ENCODE results near the gene DPRX. TPM values are rescaled to one million over a fixed set of nuclear protein-coding genes. Genes with fewer than 3 reads are reported as not detected.

The DPRX gene
- total and polyA plus RNA-seq, 2 experiments from 2014 or later, result not detected

DNA sequence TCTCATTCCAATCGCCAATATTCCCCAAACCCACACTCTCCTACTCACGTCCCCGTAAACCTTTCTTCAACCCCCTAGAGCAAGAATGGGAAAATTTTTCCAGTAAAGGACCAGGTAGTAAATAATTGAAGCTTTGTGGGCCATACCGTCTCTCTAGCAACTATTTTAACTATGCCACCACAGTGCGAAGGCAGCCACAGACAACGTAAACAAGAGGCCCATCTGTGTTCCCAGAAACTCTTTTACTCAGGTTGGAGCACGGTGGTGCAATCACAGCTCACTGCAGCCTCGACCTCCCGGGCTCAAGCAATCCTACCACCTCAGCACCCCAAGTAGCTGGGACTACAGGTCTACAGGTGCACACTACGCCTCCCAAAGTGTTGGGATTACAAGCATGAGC is 3.0 kb downstream of the DPRX start:
- H3K27me3 ChIP-seq, result no peaks in the 10 kb centered on the region
- H3K27ac ChIP-seq, result no peak overlapping the region
- no peaks in the 10 kb centered on the region for H3K9me3 ChIP-seq (ENCODE audit: low read depth)
- no peak for DNase-seq (ENCODE audit: low read depth in 1 of 2, low spot score in 1 of 2)
- H3K4me3 ChIP-seq, result no peak overlapping the region
- H3K36me3 ChIP-seq, result no peaks in the 10 kb centered on the region
- no peaks in the 10 kb centered on the region for H3K4me1 ChIP-seq (ENCODE audit: low read depth)
- TF ChIP-seq, protein P1, sequence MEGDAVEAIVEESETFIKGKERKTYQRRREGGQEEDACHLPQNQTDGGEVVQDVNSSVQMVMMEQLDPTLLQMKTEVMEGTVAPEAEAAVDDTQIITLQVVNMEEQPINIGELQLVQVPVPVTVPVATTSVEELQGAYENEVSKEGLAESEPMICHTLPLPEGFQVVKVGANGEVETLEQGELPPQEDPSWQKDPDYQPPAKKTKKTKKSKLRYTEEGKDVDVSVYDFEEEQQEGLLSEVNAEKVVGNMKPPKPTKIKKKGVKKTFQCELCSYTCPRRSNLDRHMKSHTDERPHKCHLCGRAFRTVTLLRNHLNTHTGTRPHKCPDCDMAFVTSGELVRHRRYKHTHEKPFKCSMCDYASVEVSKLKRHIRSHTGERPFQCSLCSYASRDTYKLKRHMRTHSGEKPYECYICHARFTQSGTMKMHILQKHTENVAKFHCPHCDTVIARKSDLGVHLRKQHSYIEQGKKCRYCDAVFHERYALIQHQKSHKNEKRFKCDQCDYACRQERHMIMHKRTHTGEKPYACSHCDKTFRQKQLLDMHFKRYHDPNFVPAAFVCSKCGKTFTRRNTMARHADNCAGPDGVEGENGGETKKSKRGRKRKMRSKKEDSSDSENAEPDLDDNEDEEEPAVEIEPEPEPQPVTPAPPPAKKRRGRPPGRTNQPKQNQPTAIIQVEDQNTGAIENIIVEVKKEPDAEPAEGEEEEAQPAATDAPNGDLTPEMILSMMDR (IDR thresholded peaks at IDR 0.05; ENCODE audit: low read depth, low read length), result no peak

DNA sequence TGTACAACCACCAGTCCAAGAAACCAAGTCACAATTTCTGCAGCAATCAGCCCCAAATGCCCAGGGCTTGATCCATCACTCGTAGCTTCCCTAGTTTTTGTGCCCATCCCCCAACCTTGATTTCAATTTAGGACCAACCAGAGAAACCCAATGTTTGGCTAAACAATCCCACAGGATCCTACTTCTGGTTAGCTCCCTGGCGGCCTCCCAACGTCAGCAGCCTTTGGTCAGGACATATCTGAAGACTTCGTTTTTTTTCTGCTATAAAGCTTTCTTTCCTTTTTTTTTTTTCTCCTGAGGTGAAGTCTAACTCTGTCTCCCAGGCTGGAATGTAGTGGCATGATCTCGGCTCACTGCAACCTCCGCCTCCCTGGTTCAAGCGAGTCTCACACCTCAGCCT is 7.7 kb downstream of the DPRX start:
- no peak for DNase-seq (ENCODE audit: low read depth in 1 of 2, low spot score in 1 of 2)
- H3K36me3 ChIP-seq, result no peaks in the 10 kb centered on the region
- TF ChIP-seq, protein P1 (IDR thresholded peaks at IDR 0.05; ENCODE audit: low read depth, low read length), result no peak
- H3K4me1 ChIP-seq (ENCODE audit: low read depth), result no peaks in the 10 kb centered on the region
- no peak overlapping the region for H3K27ac ChIP-seq
- no peaks in the 10 kb centered on the region for H3K9me3 ChIP-seq (ENCODE audit: low read depth)
- H3K27me3 ChIP-seq, result no peaks in the 10 kb centered on the region
- H3K4me3 ChIP-seq, result no peak overlapping the region

DNA sequence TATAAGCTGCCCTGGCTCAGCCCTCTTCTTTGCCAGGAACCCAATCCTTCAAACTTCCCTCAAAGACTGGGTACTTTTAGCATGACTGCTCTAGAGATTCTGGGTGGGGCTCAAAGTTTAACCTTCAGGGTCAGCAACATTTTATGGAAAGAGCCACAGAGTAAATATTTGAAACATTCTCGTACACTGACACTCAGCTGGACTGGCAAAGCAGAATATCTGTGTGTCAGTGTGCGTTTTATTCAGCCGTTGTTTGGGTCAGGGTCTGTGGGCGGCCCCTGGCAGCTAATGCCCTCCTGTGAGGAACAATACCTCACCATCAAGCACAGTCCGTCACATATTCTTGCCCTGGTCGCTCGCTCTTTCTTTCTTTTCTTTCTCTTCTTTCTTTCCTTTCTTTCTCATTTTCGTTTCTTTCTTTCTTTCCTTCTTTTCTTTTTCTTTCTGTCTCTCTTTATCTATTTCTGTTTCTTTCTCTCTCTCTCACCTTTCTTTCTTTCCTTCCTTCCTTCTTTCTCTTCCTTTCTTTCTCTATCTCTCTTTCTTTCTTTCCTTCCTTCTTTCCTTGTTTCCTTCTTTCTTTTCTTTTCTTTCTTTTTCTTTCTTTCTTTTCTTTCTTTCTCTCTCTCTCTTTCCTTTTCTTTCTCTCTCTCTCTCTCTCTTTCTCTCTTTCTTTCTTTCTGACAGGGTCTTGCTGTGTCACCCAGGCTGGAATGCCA is 10.7 kb downstream of the DPRX start:
- TF ChIP-seq, protein P1 (IDR thresholded peaks at IDR 0.05; ENCODE audit: low read depth, low read length), result no peak
- no peak for DNase-seq (ENCODE audit: low read depth in 1 of 2, low spot score in 1 of 2)
- Histone ChIP-seq H3K27me3 (no peaks in the 10 kb centered on the region), H3K9me3 (ENCODE audit: low read depth) (no peaks in the 10 kb centered on the region), H3K4me1 (ENCODE audit: low read depth) (no peaks in the 10 kb centered on the region), H3K27ac (no peak overlapping the region), H3K36me3 (no peaks in the 10 kb centered on the region), H3K4me3 (no peak overlapping the region)

DNA sequence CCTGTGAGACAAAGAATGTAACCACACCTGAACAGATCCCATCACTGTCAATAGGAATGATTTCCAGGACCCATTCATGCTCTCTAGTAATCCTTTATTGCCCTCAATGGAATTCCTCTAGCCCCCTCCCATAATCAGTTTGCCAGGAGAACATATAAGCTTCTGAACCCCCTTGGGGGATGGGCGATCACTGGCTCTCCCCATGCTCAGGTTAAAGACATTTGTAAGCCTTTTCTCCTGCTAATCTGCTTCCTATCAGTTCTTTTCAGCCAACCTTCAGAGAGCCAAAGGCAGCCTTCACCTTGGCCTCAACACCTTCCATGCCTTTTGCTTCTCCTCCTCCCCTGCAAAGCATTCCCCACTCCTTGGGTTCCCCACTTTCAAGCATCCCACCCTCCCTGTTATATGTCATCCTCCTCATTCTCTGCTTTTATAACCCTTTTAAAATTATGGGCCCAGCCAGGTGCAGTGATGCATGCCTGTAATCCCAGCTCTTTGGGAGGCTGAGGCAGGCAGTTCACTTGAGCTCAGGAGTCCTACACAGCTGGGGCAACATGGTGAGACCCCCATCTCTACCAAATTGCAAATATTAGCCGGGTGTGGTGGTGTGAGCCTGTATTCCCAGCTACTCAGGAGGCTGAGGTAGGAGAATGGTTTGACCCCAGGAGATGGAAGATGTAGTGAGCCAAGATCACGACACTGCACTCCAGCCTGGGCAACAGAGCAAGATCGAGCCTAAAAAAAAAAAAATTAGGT is 12.4 kb downstream of the DPRX start:
- no peaks in the 10 kb centered on the region for H3K9me3 ChIP-seq (ENCODE audit: low read depth)
- no peaks in the 10 kb centered on the region for H3K36me3 ChIP-seq
- TF ChIP-seq, protein P1 (IDR thresholded peaks at IDR 0.05; ENCODE audit: low read depth, low read length), result no peak
- DNase-seq (ENCODE audit: low read depth in 1 of 2, low spot score in 1 of 2), result no peak
- no peak overlapping the region for H3K27ac ChIP-seq
- H3K4me3 ChIP-seq, result no peak overlapping the region
- H3K27me3 ChIP-seq, result no peaks in the 10 kb centered on the region
- no peaks in the 10 kb centered on the region for H3K4me1 ChIP-seq (ENCODE audit: low read depth)

DNA sequence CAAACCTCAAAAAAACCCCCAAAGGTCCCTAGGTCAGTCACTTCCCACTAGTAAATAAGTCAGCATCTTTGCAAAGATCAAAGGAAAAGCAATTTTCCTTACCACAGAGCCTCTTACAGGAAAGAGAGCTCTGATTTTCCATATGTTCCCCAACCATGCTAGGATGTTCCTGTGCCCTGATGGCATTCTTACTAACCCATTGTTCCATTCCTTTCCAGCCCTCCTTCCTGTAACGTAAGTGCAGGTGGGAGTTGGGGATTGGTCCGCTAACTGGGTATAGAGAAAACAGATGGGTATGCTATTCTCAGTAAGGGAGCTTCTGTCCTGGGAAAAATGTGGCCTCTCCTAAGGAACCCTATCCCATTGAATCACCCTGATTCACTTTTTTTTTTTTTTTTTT is 14.3 kb downstream of the DPRX start:
- Histone ChIP-seq H3K27ac (no peak overlapping the region), H3K27me3 (no peaks in the 10 kb centered on the region), H3K4me3 (no peak overlapping the region), H3K36me3 (no peaks in the 10 kb centered on the region), H3K9me3 (ENCODE audit: low read depth) (no peaks in the 10 kb centered on the region), H3K4me1 (ENCODE audit: low read depth) (no peaks in the 10 kb centered on the region)
- TF ChIP-seq, protein P1 (IDR thresholded peaks at IDR 0.05; ENCODE audit: low read depth, low read length), result no peak
- DNase-seq (ENCODE audit: low read depth in 1 of 2, low spot score in 1 of 2), result no peak
